HL-60/S4 (cell line): ENCODE data around the gene GLDC.

Experiments used
- in situ Hi-C: fragments of 300-500 bp; cut with MboI; formaldehyde crosslinking; loops from 2 replicates; pipeline ENCODE4 v1.14.3; 2022; ENCODE audit warnings: low sequenced_read_pairs

Gene GLDC

DNA sequence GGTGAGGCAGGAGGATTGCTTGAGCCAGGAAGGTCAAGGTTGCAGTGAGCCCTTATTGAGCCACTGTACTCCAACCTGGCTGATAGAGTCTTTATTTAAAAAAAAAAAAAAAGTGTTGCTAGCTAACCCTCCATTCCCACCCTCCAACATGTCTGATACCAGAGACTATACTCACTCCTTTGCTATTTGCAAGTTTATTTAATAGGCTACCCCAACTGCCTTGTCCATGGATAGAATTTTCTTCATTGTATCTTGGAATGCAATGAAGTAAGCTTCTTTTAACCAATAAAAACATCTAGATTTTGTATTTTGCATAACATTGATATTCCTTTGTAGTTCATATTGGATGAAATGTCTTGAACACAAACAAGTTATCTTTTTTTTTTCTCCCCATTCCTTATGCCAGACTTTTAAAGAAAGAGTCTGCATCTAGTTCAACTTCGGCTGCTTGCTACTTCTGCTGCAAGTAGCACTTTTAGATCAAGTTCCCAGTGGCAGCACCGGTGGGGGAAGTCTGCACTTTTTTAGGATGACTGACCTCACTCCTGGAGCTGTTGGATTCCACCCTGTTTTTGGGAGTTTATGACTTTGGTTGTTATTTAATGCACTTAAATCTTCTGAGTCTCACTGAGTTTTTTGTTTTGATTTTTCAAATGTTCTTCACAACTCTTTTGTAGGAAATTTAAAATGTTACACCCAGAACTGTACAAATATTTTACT is 120.0 kb downstream of the GLDC start:
- in situ Hi-C loops = no loop called here

DNA sequence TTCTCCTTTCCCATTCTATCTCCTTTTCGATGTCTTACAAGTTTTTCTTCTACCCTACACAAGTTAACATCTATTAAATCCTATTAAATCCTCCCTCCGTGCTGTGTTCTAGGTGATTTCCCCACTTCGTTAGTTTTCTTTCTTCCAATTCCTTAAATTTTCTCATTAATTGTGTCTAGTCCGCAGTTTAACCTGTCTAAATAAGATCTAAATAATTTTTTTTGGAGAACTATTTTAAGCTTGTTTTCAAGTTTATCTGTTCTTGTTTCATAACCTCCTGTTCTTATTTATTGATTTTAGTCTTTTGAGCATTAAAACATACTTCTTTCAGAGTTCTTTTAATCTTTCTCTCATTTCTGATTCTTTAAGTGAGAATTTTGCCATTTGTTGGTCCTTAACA is 123.3 kb downstream of the GLDC start:
- in situ Hi-C loops = no loop called here

DNA sequence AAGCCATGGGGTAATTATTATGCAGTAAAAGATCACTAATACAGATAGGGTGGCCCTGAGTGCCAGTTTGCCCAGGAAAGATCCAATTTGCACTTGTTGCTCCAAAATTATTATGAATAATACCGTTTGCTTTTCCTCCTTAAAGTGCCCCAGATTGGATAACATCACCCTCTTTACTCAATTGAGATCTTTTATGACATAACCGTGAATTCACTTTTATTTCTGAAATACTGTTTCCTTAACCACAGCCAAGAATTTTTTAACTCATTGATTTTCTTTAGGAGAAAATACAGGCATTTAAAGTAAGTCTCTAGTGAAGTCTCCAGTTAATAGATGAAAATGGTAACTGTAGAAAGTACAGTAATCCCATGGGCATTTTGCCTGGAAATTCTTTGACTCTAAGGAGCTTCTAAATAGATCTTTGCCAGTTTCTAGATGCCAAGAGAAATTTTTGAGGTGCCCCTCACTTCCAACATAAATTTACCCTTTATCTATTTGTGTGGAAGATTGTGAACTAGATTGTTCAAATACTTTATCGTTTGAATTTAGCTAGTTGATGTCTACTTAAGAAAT is 133.4 kb downstream of the GLDC start:
- in situ Hi-C loops = no loop called here

DNA sequence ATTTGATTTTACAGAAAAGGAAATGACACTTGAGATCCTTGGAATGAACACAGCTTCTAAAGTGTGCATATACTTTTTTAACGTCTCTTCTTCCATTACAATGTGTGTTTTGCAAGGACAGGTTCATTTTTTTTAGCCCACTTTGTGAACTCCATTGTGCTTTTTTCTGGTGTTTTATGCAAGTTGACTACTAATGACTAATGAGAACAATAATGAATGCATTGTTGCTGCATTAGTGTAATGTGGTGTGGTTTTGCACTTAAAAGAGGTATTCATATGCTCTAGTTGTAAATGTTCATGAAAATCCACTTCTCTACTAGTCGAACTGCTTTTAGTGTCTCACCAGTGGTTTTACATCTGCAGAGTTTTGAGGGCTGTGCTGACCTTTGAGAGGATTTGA is 139.0 kb downstream of the GLDC start:
- in situ Hi-C loops = no loop called here

DNA sequence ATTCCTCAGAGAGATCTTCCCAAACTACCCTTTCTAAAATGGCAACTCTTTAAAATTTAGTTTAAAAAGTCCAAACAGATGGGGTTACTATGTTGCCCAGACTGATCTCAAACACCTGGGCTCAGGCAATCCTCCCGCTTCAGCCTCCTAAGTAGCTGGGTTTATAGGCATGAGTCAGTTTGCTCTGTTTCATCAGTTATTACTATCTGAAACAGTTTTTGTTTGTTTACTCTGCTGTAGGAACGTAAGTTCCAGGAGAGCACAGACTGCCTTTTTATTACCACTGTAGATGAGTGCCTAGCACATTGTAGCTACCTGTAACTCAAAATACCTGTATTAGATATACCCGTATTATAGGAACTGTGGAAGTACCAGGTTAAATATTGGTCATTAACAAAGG is 143.1 kb downstream of the GLDC start:
- in situ Hi-C loops = no loop called here

DNA sequence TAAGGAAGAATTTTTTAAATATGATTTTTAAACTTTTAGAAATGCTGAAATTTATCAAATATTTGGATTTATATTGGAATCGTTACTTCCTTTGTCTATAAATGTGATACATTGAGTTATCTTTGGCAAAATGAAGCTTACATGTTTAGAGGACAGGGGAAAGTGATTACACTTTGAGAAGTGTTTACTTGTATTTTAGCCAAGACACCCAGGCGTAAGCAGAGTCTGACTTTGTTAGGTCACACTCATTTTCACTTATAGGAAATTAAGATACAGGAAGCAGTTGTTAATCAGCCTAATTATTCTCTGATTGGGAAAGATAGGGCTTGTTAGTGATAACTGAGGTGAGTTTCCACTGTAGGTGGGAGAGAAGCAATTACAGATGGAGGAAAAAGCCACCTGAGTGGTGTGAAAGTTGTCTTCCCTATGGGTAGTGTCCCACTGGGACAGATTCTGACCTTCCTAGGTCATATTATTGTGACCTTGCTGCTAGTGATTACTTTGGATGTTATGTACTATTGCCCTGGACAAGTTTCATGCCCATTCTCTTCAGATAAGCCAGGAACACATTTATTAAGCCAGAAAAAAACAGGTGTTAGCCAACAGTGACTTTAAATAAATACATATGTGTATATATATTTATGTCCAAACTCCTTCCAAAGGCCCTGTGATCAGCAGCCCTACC is 143.9 kb downstream of the GLDC start:
- in situ Hi-C loops = no loop called here

DNA sequence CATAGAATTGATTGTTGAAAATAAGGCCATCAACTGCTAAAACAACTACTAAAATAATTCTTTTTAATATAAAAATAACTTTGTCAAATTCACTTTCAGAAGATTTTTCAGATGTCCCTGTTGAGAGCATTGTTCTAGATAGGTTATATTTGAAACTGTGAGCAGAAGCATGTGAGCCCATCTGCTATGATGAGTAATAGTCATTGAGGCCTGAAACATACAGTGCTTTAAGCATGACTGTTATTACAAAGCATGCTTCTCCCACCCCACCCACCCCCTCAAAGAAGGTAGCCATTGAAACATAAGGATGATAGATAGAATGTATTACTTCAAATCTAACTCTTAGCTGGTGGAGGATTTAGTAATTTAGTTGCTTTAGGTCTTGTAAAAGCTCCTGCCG is 146.5 kb downstream of the GLDC start:
- in situ Hi-C loops = no loop called here

DNA sequence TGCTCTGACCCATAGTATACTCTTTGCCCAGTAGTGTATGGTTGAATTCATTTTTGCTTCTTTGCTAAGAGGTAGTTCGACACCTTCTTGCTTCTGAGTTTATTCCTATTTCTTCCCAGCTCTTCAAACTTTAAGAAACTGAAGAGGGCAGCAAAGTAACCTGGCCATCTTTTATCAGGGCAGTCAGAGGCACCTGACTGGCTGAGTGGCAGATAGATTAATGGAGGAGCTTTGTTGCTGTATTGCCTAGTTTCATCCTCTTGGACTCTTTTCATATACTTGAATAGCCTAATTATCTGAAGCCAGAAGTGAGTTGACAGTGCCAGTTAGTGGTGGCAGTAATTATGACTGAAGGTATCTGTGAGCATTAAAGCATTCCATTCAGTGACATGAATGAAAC is 150.1 kb downstream of the GLDC start:
- in situ Hi-C loops = no loop called here

DNA sequence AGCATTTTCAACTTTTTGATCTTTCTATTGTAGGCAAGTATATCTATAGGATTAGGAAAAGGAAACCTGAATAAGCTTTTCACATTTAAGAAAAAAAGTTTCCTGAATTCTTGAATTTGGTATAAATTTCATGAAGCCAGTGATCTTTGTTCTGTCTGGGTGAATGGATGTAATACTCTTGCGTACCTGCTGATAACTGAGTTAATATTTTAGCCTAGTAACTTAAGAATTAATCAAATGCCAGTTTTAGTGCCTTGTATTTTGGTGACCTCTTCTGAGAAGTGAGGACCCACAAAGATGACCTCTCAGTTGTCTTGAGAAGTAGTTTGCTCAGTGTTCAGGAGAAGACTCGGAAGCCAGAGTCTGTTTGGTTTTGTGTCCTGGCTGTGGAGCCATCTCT is 154.7 kb downstream of the GLDC start:
- in situ Hi-C loops = no loop called here

DNA sequence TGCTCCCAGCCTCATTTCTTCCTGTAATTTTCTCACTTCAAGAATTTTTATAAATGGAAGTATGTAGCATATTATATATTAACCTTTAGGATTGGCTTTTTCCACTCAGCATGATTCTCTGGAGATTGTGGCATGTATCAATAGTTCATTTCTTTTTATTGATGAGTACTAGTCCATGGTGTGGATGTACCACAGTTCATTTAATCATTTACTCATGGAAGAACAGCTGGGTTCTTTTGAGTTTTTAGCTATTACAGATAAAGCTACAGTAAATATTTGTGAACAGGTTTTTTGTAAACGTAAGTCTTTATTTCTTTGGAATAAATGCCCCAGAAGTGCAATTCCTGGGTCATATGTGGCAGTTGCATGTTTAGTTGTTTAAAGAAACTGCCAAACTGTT is 156.4 kb downstream of the GLDC start:
- in situ Hi-C loops = no loop called here

DNA sequence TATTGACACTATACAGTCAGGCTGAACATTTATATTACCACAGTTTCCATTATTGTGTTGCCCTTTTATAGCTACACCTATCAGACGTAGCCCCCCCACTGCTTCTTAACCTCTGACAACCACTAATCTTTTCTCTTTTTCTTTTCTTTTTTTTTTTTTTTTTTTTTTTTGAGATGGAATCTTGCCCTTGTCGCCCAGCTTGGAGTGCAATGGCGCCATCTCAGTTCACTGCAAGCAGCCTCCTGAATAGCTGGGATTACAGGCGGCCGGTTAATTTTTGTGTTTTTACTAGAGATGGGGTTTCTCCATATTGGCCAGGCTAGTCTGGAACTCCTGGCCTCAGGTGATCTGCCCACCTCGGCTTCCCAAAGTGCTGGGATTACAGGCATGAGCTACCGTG is 157.1 kb downstream of the GLDC start:
- in situ Hi-C loops = no loop called here

DNA sequence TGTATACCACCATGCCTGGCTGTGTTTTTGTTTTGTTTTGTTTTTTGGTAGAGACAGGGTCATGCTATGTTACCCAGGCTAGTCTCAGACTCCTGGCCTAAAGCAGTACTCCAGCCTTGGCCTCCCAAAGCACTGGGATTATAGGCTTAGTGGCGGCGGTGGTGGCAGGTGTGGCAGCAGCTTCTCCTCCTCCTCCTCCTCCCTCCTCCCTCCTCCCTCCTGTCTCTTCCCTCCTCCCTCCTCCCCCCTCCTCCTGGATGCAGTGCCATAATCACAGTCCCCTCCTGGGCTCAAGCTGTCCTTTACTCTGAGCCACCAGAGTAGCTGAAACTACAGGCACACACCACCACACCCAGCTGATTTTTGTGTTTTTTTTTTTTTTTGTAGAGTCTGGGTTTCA is 161.3 kb downstream of the GLDC start:
- in situ Hi-C loops = no loop called here
